HepG2 (cell line): ENCODE data around the gene TTLL11. TPM values are rescaled to one million over a fixed set of nuclear protein-coding genes. Genes with fewer than 3 reads are reported as not detected.

ENCODE experiments used
- ATAC-seq: fragments of 200-7000 bp; cut with Tn5 transposase; 3 replicates; pipeline ENCODE4 v1.9.1; 2020; ENCODE audit warnings: mild to moderate bottlenecking, moderate library complexity
- BruUV-seq: library from RNA; stranded (reverse); fragments of 400-500 nt; replicated peaks from 2 replicates; lab custom pipeline; 2021; lab: Mats Ljungman, UMichigan
- CTCF ChIA-PET: fragments of 300-600 bp; formaldehyde crosslinking; extraction: SDS; loops from one replicate; lab custom pipeline; 2021; ENCODE audit warnings: low total read pairs, inconsistent platforms, low intra/inter-chr PET ratio; lab: Yijun Ruan, JAX
- POLR2A ChIA-PET: fragments of 350-600 bp; sonication (Branson Sonifier 250); formaldehyde crosslinking; loops from one replicate; lab custom pipeline; 2020; ENCODE audit warnings: antibody characterized with exemption, inconsistent platforms; lab: Yijun Ruan, JAX
- DNase-seq: peaks from one replicate; pipeline ENCODE4 v3.0.0-alpha.2; 2015; ENCODE audit warnings: low spot score
- FAIRE-seq: peaks from 3 replicates; lab custom pipeline; 2011; peaks lifted over from hg19 to GRCh38; lab: Jason Lieb, UNC
- H2AFZ ChIP-seq: one replicate; pipeline ENCODE4 v1.6.1; 2011; ENCODE audit warnings: low read length, inconsistent platforms
- H3K27ac ChIP-seq: fragments of 300-600 bp; 3 replicates; pipeline ENCODE4 v1.8.0; 2011; ENCODE audit warnings: mixed run types, mild to moderate bottlenecking, mixed read lengths, low read length, inconsistent platforms; ENCODE audit not compliant: insufficient read depth; ENCODE audit errors: extremely low read length
- H3K27me3 ChIP-seq, 2 experiments: fragments of 200-600 bp in 1 of 2; 2 replicates in 1 of 2; 3 replicates in 1 of 2; pipeline versions ENCODE4 v1.6.0 to v1.8.0; 2011; ENCODE audit warnings: low read length in 2 of 2, mild to moderate bottlenecking in 2 of 2, moderate library complexity in 2 of 2, inconsistent platforms in 1 of 2; ENCODE audit not compliant: insufficient read depth in 2 of 2, control insufficient read depth in 1 of 2
- H3K36me3 ChIP-seq, 2 experiments: fragments of 200-600 bp in 1 of 2; replicated peaks in 1 of 2; 2 replicates in 1 of 2; 3 replicates in 1 of 2; pipeline versions ENCODE4 v1.5.1 to v1.8.0; 2011; ENCODE audit warnings: low read length in 2 of 2, inconsistent platforms in 1 of 2; ENCODE audit not compliant: insufficient read depth in 2 of 2, control insufficient read depth in 1 of 2
- H3K4me1 ChIP-seq: 2 replicates; pipeline ENCODE4 v1.5.1; 2012; ENCODE audit warnings: low read length, inconsistent platforms; ENCODE audit not compliant: insufficient read depth
- H3K4me2 ChIP-seq: 2 replicates; pipeline ENCODE4 v1.6.0; 2011; ENCODE audit warnings: low read depth, low read length, inconsistent platforms
- H3K4me3 ChIP-seq, 3 experiments: fragments of 200-600 bp in 1 of 3; sonication (generic), shearing (Covaris generic) in 1 of 3; replicated peaks in 1 of 3; 2 replicates each; pipeline ENCODE4 v1.5.1; 2011 to 2016; ENCODE audit warnings: low read length in 3 of 3, inconsistent platforms in 2 of 3, low read depth in 2 of 3, mild to moderate bottlenecking in 2 of 3, control low read depth in 1 of 3, mixed read lengths in 1 of 3; ENCODE audit not compliant: insufficient read depth in 1 of 3
- H3K79me2 ChIP-seq: one replicate; pipeline ENCODE4 v1.6.1; 2011; ENCODE audit warnings: low read length, inconsistent platforms; ENCODE audit not compliant: insufficient read depth
- H3K9ac ChIP-seq: 2 replicates; pipeline ENCODE4 v1.6.0; 2011; ENCODE audit warnings: mild to moderate bottlenecking, low read depth, low read length, inconsistent platforms; ENCODE audit not compliant: insufficient read depth
- H3K9me3 ChIP-seq: 2 replicates; pipeline ENCODE4 v1.5.1; 2012; ENCODE audit warnings: mild to moderate bottlenecking, low read length
- H4K20me1 ChIP-seq: 2 replicates; pipeline ENCODE4 v1.6.0; 2011; ENCODE audit warnings: inconsistent platforms, mild to moderate bottlenecking, low read length, moderate library complexity; ENCODE audit not compliant: insufficient read depth
- GRHL1 ChIP-seq: sonication (generic); formaldehyde crosslinking; conservative IDR thresholded peaks from 2 replicates; pipeline ENCODE4 v1.8.0; 2022; ENCODE audit warnings: missing genetic modification reagents
- HNRNPL ChIP-seq: fragments of 200-400 bp; formaldehyde crosslinking; IDR thresholded peaks from 2 replicates; pipeline ENCODE4 v1.6.1; 2017; ENCODE audit warnings: mild to moderate bottlenecking, low read depth, low read length
- MED1 ChIP-seq: sonication (generic); formaldehyde crosslinking; IDR thresholded peaks from 2 replicates; pipeline ENCODE4 v1.4.0; 2020; ENCODE audit warnings: missing genetic modification reagents
- MYC ChIP-seq: sonication (generic); formaldehyde crosslinking; IDR thresholded peaks from 2 replicates; pipeline ENCODE4 v1.9.0; 2021; ENCODE audit warnings: missing genetic modification reagents, borderline replicate concordance
- PAWR ChIP-seq: sonication (generic); formaldehyde crosslinking; IDR thresholded peaks from 2 replicates; pipeline ENCODE4 v1.4.0; 2020; ENCODE audit warnings: missing genetic modification reagents, mild to moderate bottlenecking, borderline replicate concordance
- PRDM4 ChIP-seq: sonication (generic); formaldehyde crosslinking; IDR thresholded peaks from 2 replicates; pipeline ENCODE4 v1.9.0; 2021; ENCODE audit warnings: missing genetic modification reagents, borderline replicate concordance
- ZFP37 ChIP-seq: sonication (generic); formaldehyde crosslinking; IDR thresholded peaks from 2 replicates; pipeline ENCODE4 v1.4.0; 2020; ENCODE audit warnings: missing genetic modification reagents, borderline replicate concordance
- ZNF414 ChIP-seq: sonication (generic); formaldehyde crosslinking; IDR thresholded peaks from 2 replicates; pipeline ENCODE4 v1.5.0; 2020; ENCODE audit warnings: missing genetic modification reagents
- ZNF431 ChIP-seq: sonication (generic); formaldehyde crosslinking; IDR thresholded peaks from 2 replicates; pipeline ENCODE4 v1.9.0; 2022; ENCODE audit warnings: missing genetic modification reagents, low read depth, mild to moderate bottlenecking, borderline replicate concordance
- ZNF432 ChIP-seq: sonication (generic); formaldehyde crosslinking; IDR thresholded peaks from 2 replicates; pipeline ENCODE4 v1.5.0; 2020; ENCODE audit warnings: missing genetic modification reagents, mild to moderate bottlenecking, borderline replicate concordance
- ZNF496 ChIP-seq: sonication (generic); formaldehyde crosslinking; IDR thresholded peaks from 2 replicates; pipeline ENCODE4 v1.8.1; 2023; ENCODE audit warnings: mild to moderate bottlenecking, moderate library complexity, missing genetic modification reagents; ENCODE audit not compliant: insufficient replicate concordance
- ZNF501 ChIP-seq: sonication (generic); formaldehyde crosslinking; IDR thresholded peaks from 2 replicates; pipeline ENCODE4 v1.5.1; 2020; ENCODE audit warnings: mild to moderate bottlenecking, moderate library complexity, missing genetic modification reagents
- ZNF589 ChIP-seq: sonication (generic); formaldehyde crosslinking; conservative IDR thresholded peaks from 2 replicates; pipeline ENCODE4 v1.8.0; 2022; ENCODE audit warnings: mild to moderate bottlenecking, moderate library complexity, missing genetic modification reagents
- WGBS: methylation state at CpG from one replicate; pipeline ENCODE4 v1.1.6; 2017; ENCODE audit warnings: low lambda C conversion rate; 5-methylcytosine and 5-hydroxymethylcytosine counted together
- in situ Hi-C: cut with HindIII; loops from 2 replicates; pipeline ENCODE4 v1.10.0; 2017; ENCODE audit warnings: low pct_unique_long_range_greater_than_20kb; ENCODE audit not compliant: extremely low pct_ligation_motif_present
- intact Hi-C: fragments of 100-400 bp; cut with micrococcal nuclease; formaldehyde crosslinking; loops from one replicate; pipeline ENCODE4 v1.10.0; 2022; ENCODE audit not compliant: unreplicated experiment
- polyA plus RNA-seq, 8 experiments: library from polyadenylated mRNA; depleted of rRNA in 3 of 8; stranded (reverse) in 7 of 8; unstranded in 1 of 8; fragments of >200 nt; fragmentation: Illumina TruSeq in 4 of 8; extraction: Trizol in 4 of 8; gene quantifications; 2 replicates each; pipeline versions ENCODE4 v1.2.1 to v1.2.3, GENCODE V29; 2011 to 2016; ENCODE audit warnings: low read depth in 4 of 8, missing spikeins in 1 of 8, mixed read lengths in 1 of 8; ENCODE audit not compliant: insufficient read depth in 1 of 8
- total RNA-seq, 5 experiments: library from RNA; depleted of rRNA; stranded (reverse); fragments of >200 nt; fragmentation: Illumina TruSeq; extraction: Trizol; gene quantifications; 2 replicates each; pipeline ENCODE4 v1.2.3, GENCODE V29; 2016; ENCODE audit warnings: low read depth in 1 of 5

TTLL11 gene
- total and polyA plus RNA-seq, 2 of the 13 experiments (the other 11 are each of a cell fraction or from before 2014, with no cell fraction given): 4.5 to 5.2 TPM

- TF ChIP-seq GRHL1 (CRISPR knock-in tag): no peak
- no peak for TF ChIP-seq PRDM4 (CRISPR knock-in tag)
- TF ChIP-seq ZNF414 (CRISPR knock-in tag): no peak
- TF ChIP-seq ZNF501: no peak
- no peak for TF ChIP-seq ZNF432 (CRISPR knock-in tag)
- TF ChIP-seq ZFP37 (CRISPR knock-in tag): no peak
Observed at GRCh38 chr9:122086873-122087272, 6.2 kb downstream of the TTLL11 start (continued).

DNA sequence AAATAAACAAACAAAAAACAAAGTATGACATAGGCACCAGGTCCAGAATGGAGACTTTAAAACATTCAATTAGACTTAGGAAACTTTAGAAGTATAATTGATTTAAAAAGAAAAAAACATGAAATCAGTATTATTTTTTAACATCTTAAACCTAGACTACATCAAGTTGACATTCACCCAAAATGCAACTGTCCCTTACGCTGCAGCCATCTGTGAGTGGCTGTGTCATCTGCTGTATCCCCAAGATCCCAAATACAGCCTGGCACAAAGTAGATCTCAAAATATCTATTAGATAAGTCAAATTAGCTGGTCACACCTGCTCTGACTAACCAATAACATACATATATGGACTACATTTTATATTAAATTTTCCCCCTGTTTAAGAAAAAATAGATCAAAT lies 7.8 kb downstream of the TTLL11 start:
- no TSS peak for BruUV-seq
- CTCF ChIA-PET: no interaction called here
- Histone ChIP-seq H3K4me2 (no peak overlapping the region), H3K27me3 (no peaks in the 10 kb centered on the region), H3K4me3 (no peak overlapping the region), H3K9me3 (no peaks in the 10 kb centered on the region), H3K4me1 (peaks cover 26% of the 10 kb centered on the region), H3K9ac (no peak overlapping the region), H3K27ac (no peak overlapping the region), H3K79me2 (peaks cover 4% of the 10 kb centered on the region), H3K36me3 (peaks cover 2 to 3% of the 10 kb centered on the region in 2 experiments; a peak in 1 of 5 replicates), H4K20me1 (no peaks in the 10 kb centered on the region), H2AFZ (no peak overlapping the region)
- DNase-seq (no peak), FAIRE-seq (no peak), ATAC-seq (no peak)
- POLR2A ChIA-PET: no interaction called here
- in situ Hi-C loops: no loop called here
- 100% methylated on average over 1 of the region's 1 CpG for WGBS
- intact Hi-C loops: no loop called here
- TF ChIP-seq ZNF589: no peak
- no peak for TF ChIP-seq MED1 (CRISPR knock-in tag)
- TF ChIP-seq HNRNPL: no peak
- no peak for TF ChIP-seq PAWR
- no peak for TF ChIP-seq MYC (CRISPR knock-in tag)
- TF ChIP-seq ZNF496 (CRISPR knock-in tag): no peak
- no peak for TF ChIP-seq ZNF431
